Hepatocyte (in vitro differentiated cells): ENCODE results near the gene MACROD2. TPM values are rescaled to one million over a fixed set of nuclear protein-coding genes. Genes with fewer than 3 reads are reported as not detected.

Source experiments
- DNase-seq: peaks from one replicate; pipeline ENCODE4 v3.0.0-alpha.2; 2016; ENCODE audit warnings: low spot score
- H2AFZ ChIP-seq: fragments of 200-600 bp; sonication (generic); 2 replicates; pipeline ENCODE4 v1.6.0; 2016; ENCODE audit warnings: antibody characterized with exemption, mild to moderate bottlenecking
- H3K27ac ChIP-seq: fragments of 200-600 bp; sonication (generic); 2 replicates; pipeline ENCODE4 v1.5.1; 2016; ENCODE audit warnings: mild to moderate bottlenecking
- H3K27me3 ChIP-seq: fragments of 200-600 bp; sonication (generic); 2 replicates; pipeline ENCODE4 v1.6.1; 2016
- H3K36me3 ChIP-seq: fragments of 200-600 bp; sonication (generic); replicated peaks from 2 replicates; pipeline ENCODE4 v1.5.1; 2016; ENCODE audit warnings: low read depth; ENCODE audit not compliant: insufficient read depth
- H3K4me1 ChIP-seq: fragments of 200-600 bp; sonication (generic); 2 replicates; pipeline ENCODE4 v1.5.1; 2016; ENCODE audit warnings: mild to moderate bottlenecking, moderate library complexity; ENCODE audit not compliant: insufficient read depth
- H3K4me2 ChIP-seq: fragments of 200-600 bp; sonication (generic); 2 replicates; pipeline ENCODE4 v1.6.0; 2016
- H3K4me3 ChIP-seq: fragments of 200-600 bp; sonication (generic); 2 replicates; pipeline ENCODE4 v1.5.1; 2016; ENCODE audit warnings: mild to moderate bottlenecking
- H3K79me2 ChIP-seq: fragments of 200-600 bp; sonication (generic); 2 replicates; pipeline ENCODE4 v1.6.0; 2017; ENCODE audit warnings: mild to moderate bottlenecking
- H3K9me2 ChIP-seq: fragments of 200-600 bp; sonication (generic); replicated peaks from 2 replicates; pipeline ENCODE4 v1.6.0; 2017; ENCODE audit warnings: mild to moderate bottlenecking; ENCODE audit not compliant: insufficient read depth
- H3K9me3 ChIP-seq: fragments of 200-600 bp; sonication (generic); 2 replicates; pipeline ENCODE4 v1.5.1; 2016; ENCODE audit warnings: low read depth, mild to moderate bottlenecking
- H4K20me1 ChIP-seq: fragments of 200-600 bp; sonication (generic); 2 replicates; pipeline ENCODE4 v1.6.0; 2016; ENCODE audit warnings: mild to moderate bottlenecking; ENCODE audit not compliant: insufficient read depth, poor library complexity, severe bottlenecking
- CTCF ChIP-seq: fragments of 200-600 bp; sonication (generic); IDR thresholded peaks from 2 replicates; pipeline ENCODE4 v1.5.1; 2016; ENCODE audit warnings: antibody characterized with exemption, mild to moderate bottlenecking; ENCODE audit not compliant: poor library complexity
- EZH2 ChIP-seq: fragments of 200-600 bp; sonication (generic); IDR thresholded peaks from 2 replicates; pipeline ENCODE4 v1.6.1; 2016; ENCODE audit warnings: antibody characterized with exemption, mild to moderate bottlenecking, borderline replicate concordance
- EZH2phosphoT487 ChIP-seq: fragments of 200-600 bp; sonication (generic); IDR thresholded peaks from one replicate; pipeline ENCODE4 v1.6.1; 2018; ENCODE audit warnings: antibody characterized with exemption, mild to moderate bottlenecking, low read depth, moderate library complexity; ENCODE audit not compliant: unreplicated experiment, severe bottlenecking
- WGBS: methylation state at CpG from one replicate; pipeline ENCODE4 v1.1.6; 2016; ENCODE audit warnings: low lambda C conversion rate; ENCODE audit errors: missing lambda C conversion rate; 5-methylcytosine and 5-hydroxymethylcytosine counted together
- polyA plus RNA-seq: library from polyadenylated mRNA; unstranded; fragments of >200 nt; fragmentation: Nextera tagmentation; extraction: Ambion mirVana; gene quantifications from 2 replicates; pipeline ENCODE4 v1.2.1, GENCODE V29; 2016
- total RNA-seq: library from RNA; depleted of rRNA; stranded (reverse); fragments of >200 nt; gene quantifications from 2 replicates; pipeline ENCODE4 v1.2.3, GENCODE V29; 2014

MACROD2 gene
- total and polyA plus RNA-seq, 2 experiments from 2014 or later = 2.4 to 3.1 TPM

GRCh38 chr20:15632680-15633079, 1637.4 kb downstream of the MACROD2 start:
- H3K9me3 ChIP-seq = no peaks in the 10 kb centered on the region
- no peaks in the 10 kb centered on the region for H3K9me2 ChIP-seq
- H3K36me3 ChIP-seq = no peaks in the 10 kb centered on the region
- H3K4me1 ChIP-seq = no peaks in the 10 kb centered on the region
- WGBS = 82% methylated on average over 3 of the region's 3 CpGs
- H3K79me2 ChIP-seq = no peaks in the 10 kb centered on the region
- no peaks in the 10 kb centered on the region for H3K27me3 ChIP-seq
- DNase-seq = no peak
- no peaks in the 10 kb centered on the region for H4K20me1 ChIP-seq
- H3K4me2 ChIP-seq = no peak overlapping the region
- H3K4me3 ChIP-seq = no peak overlapping the region
- TF ChIP-seq CTCF = no peak
- H2AFZ ChIP-seq = no peak overlapping the region
- H3K27ac ChIP-seq = no peak overlapping the region

GRCh38 chr20:15634102-15634501, 1638.8 kb downstream of the MACROD2 start:
- WGBS = 83% methylated on average over 2 of the region's 2 CpGs
- no peaks in the 10 kb centered on the region for H3K79me2 ChIP-seq
- DNase-seq = no peak

GRCh38 chr20:15637546-15637945, 1642.2 kb downstream of the MACROD2 start:
- no peak overlapping the region for H3K4me3 ChIP-seq
- no peak overlapping the region for H3K27ac ChIP-seq
- no peak overlapping the region for H2AFZ ChIP-seq
- H3K9me3 ChIP-seq = no peaks in the 10 kb centered on the region
- no peaks in the 10 kb centered on the region for H3K27me3 ChIP-seq
- no peaks in the 10 kb centered on the region for H3K4me1 ChIP-seq
- no peaks in the 10 kb centered on the region for H3K9me2 ChIP-seq
- TF ChIP-seq EZH2 = no peak
- TF ChIP-seq CTCF = no peak
- TF ChIP-seq EZH2phosphoT487 = no peak
- DNase-seq = no peak
- no peaks in the 10 kb centered on the region for H3K36me3 ChIP-seq
- no peaks in the 10 kb centered on the region for H4K20me1 ChIP-seq
- no peaks in the 10 kb centered on the region for H3K79me2 ChIP-seq
- 86% methylated on average over 5 of the region's 5 CpGs for WGBS
- no peak overlapping the region for H3K4me2 ChIP-seq

More at GRCh38 chr20:15634102-15634501, 1638.8 kb downstream of the MACROD2 start:
- Histone ChIP-seq H3K9me2 (no peaks in the 10 kb centered on the region), H3K27me3 (no peaks in the 10 kb centered on the region), H2AFZ (no peak overlapping the region), H3K36me3 (no peaks in the 10 kb centered on the region), H3K4me3 (no peak overlapping the region), H3K4me2 (no peak overlapping the region), H3K27ac (no peak overlapping the region), H3K9me3 (no peaks in the 10 kb centered on the region), H4K20me1 (no peaks in the 10 kb centered on the region), H3K4me1 (no peaks in the 10 kb centered on the region)
- TF ChIP-seq EZH2phosphoT487 (no peak), CTCF (no peak), EZH2 (no peak)
